Psoas muscle (tissue), 8 donors: ENCODE measurements around the gene C6orf163. TPM values are rescaled to one million over a fixed set of nuclear protein-coding genes. Genes with fewer than 3 reads are reported as not detected.

Experiments
- ATAC-seq, 4 donors: fragments of 200-7000 bp; cut with Tn5 transposase; one replicate each; pipeline ENCODE4 v1.9.1; 2020; ENCODE audit warnings: moderate library complexity in 3 of 4, mild to moderate bottlenecking in 2 of 4
- DNase-seq, 2 donors: peaks; one replicate each; pipeline ENCODE4 v3.0.0-alpha.2; 2020
- H3K27ac ChIP-seq: fragments of 200-600 bp; one replicate; pipeline ENCODE4 v1.8.0; 2022
- H3K27me3 ChIP-seq, 3 donors: fragments of 200-600 bp in 1 of 3; one replicate each; pipeline versions ENCODE4 v1.6.1 to v1.8.0; 2013 to 2022; ENCODE audit warnings: low read length in 2 of 3, mild to moderate bottlenecking in 2 of 3, moderate library complexity in 1 of 3; ENCODE audit not compliant: insufficient read depth in 3 of 3
- H3K36me3 ChIP-seq, 2 donors: fragments of 200-600 bp in 1 of 2; one replicate each; pipeline versions ENCODE4 v1.6.1 to v1.8.0; 2013 to 2022; ENCODE audit warnings: low read depth in 1 of 2, mild to moderate bottlenecking in 1 of 2, moderate library complexity in 1 of 2; ENCODE audit not compliant: insufficient read depth in 1 of 2
- H3K4me1 ChIP-seq: fragments of 200-600 bp; one replicate; pipeline ENCODE4 v1.8.0; 2022
- H3K4me3 ChIP-seq: fragments of 200-600 bp; one replicate; pipeline ENCODE4 v1.8.0; 2022; ENCODE audit warnings: mild to moderate bottlenecking
- H3K9me3 ChIP-seq: fragments of 200-600 bp; one replicate; pipeline ENCODE4 v1.8.0; 2022
- WGBS, 3 donors: extraction: QIAGEN DNeasy Blood & Tissue Kit; methylation state at CpG; one replicate each; pipeline versions ENCODE4 v1.1.6 to v1.1.7; 2013; 5-methylcytosine and 5-hydroxymethylcytosine counted together
- intact Hi-C, 2 donors: fragments of 100-400 bp; cut with DNase I; formaldehyde crosslinking; loops; one replicate each; pipeline versions ENCODE4 v1.11.0 to v1.14.2; 2022
- polyA plus RNA-seq, 3 donors: library from polyadenylated mRNA; stranded (reverse); fragments of 200-250 nt; gene quantifications; one replicate each; pipeline ENCODE4 v1.2.3, GENCODE V29; 2013
- total RNA-seq, 4 donors: library from RNA; stranded (reverse); fragmentation: NEBNext Ultra II Directional in 2 of 4; extraction: Animal tissue kit (Norgen Biotek cat#: 25700) in 2 of 4; gene quantifications; one replicate each; pipeline versions ENCODE4 v1.2.1 to v1.2.4, GENCODE V29; 2021 to 2023
- TF ChIP-seq, protein P1 (sequence below): fragments of 200-600 bp; IDR thresholded peaks from one replicate; pipeline ENCODE4 v1.8.0; 2022; ENCODE audit warnings: antibody characterized with exemption
- donor health status: healthy with polysubstance abuse.
- donor health status: DM: no; HTN: no; CAD: no; lungs with moderate emphysema.
- donor health status: Bipolar disorder and iron deficiency.
- donor health status: healthy.
- donor health status: DM: yes; HTN: yes; CAD: no.
- donor health status: DM: no; HTN: no; CAD: no.
- donor health status: DM: no; HTN: no; CAD: no.
- donor health status: DM: yes; HTN: yes; CAD: no.

Gene C6orf163
- total and polyA plus RNA-seq, 7 donors, result 0.22 to 1.4 (median 0.41) TPM

DNA sequence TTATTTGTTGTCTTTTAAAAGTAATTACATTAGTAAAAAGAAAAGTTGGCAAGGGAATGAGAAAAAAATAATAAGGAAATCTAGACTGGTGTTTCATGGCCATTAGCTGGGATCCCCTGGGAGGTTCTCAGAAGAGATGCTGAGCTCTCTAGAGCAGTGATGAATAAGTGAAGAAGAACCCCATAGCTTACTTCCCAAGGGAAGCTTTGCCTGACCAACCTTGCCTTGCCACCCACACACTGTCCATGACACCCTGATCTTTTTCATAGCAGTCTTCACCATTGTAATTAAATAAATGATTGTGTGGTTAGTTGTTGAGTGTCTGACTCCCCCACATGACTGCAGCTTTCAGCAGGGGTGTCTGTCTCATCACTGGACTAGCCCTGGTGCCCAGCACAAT is 5.9 kb downstream of the C6orf163 start:
- intact Hi-C loops, result no loop called here
- H3K27ac ChIP-seq, result no peak overlapping the region
- no peak for ATAC-seq

DNA sequence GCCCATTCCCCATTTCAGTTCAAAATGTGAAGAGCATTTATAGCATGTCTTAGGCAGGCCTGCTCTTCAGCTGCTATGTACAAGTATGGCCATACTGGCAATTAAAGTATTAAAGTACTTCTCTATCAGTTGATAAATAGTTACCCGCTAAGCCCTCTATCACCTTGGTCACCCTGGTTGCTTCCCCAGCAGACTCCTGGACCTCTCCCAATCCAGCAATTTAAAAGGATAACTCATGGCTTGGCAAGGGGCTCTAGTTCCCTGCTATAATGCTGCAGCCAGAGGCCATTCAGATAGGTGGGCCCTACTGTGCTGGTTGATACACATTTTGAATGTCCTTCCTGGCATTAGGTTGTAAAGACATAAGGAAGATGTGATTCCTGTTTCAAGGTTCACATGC is 7.0 kb downstream of the C6orf163 start:
- WGBS, 3 donors, result 96 to 100% (median 100%) methylated on average over 1 of the region's 1 CpG
- ATAC-seq, result no peak
- no peaks in the 10 kb centered on the region for H3K27me3 ChIP-seq
- TF ChIP-seq, protein P1, sequence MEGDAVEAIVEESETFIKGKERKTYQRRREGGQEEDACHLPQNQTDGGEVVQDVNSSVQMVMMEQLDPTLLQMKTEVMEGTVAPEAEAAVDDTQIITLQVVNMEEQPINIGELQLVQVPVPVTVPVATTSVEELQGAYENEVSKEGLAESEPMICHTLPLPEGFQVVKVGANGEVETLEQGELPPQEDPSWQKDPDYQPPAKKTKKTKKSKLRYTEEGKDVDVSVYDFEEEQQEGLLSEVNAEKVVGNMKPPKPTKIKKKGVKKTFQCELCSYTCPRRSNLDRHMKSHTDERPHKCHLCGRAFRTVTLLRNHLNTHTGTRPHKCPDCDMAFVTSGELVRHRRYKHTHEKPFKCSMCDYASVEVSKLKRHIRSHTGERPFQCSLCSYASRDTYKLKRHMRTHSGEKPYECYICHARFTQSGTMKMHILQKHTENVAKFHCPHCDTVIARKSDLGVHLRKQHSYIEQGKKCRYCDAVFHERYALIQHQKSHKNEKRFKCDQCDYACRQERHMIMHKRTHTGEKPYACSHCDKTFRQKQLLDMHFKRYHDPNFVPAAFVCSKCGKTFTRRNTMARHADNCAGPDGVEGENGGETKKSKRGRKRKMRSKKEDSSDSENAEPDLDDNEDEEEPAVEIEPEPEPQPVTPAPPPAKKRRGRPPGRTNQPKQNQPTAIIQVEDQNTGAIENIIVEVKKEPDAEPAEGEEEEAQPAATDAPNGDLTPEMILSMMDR, result no peak
- no peaks in the 10 kb centered on the region for H3K36me3 ChIP-seq
- DNase-seq, result no peak
- intact Hi-C loops, result no loop called here
- no peaks in the 10 kb centered on the region for H3K9me3 ChIP-seq
- no peaks in the 10 kb centered on the region for H3K4me1 ChIP-seq
- no peak overlapping the region for H3K4me3 ChIP-seq
- no peak overlapping the region for H3K27ac ChIP-seq

More for the DNA sequence above, 5.9 kb downstream of the C6orf163 start:
- no peaks in the 10 kb centered on the region for H3K4me1 ChIP-seq
- H3K27me3 ChIP-seq, result no peaks in the 10 kb centered on the region
- DNase-seq, result no peak
- H3K4me3 ChIP-seq, result no peak overlapping the region
- H3K9me3 ChIP-seq, result no peaks in the 10 kb centered on the region
- no peaks in the 10 kb centered on the region for H3K36me3 ChIP-seq
- TF ChIP-seq, protein P1, result no peak

DNA sequence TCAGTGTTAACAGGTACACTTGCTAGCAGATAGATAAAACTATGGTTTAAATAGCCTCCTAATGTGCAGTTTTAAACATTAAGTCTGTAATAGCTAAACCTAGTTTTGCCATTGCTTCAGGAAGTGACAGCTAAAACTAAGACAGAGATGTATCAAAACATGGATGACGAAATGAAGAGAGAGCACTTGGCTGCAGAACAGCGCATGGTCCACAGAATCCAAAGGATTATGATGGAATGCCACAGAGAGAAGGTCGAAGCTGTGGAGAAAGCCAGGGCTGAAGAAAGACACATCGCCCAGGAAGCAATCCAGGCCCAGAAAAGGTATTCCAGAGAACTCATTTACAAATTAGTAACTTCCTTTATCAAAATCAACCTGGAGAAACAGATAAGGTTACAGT is 11.6 kb downstream of the C6orf163 start:
- Histone ChIP-seq H3K9me3 (no peaks in the 10 kb centered on the region), H3K4me3 (no peak overlapping the region), H3K36me3 (no peaks in the 10 kb centered on the region), H3K4me1 (no peaks in the 10 kb centered on the region), H3K27ac (no peak overlapping the region), H3K27me3 (no peaks in the 10 kb centered on the region)
- no peak for ATAC-seq
- 75 to 83% (median 83%) methylated on average over 4 of the region's 4 CpGs for WGBS, 3 donors
- intact Hi-C loops, result no loop called here
- TF ChIP-seq, protein P1, result no peak
- DNase-seq, result no peak

DNA sequence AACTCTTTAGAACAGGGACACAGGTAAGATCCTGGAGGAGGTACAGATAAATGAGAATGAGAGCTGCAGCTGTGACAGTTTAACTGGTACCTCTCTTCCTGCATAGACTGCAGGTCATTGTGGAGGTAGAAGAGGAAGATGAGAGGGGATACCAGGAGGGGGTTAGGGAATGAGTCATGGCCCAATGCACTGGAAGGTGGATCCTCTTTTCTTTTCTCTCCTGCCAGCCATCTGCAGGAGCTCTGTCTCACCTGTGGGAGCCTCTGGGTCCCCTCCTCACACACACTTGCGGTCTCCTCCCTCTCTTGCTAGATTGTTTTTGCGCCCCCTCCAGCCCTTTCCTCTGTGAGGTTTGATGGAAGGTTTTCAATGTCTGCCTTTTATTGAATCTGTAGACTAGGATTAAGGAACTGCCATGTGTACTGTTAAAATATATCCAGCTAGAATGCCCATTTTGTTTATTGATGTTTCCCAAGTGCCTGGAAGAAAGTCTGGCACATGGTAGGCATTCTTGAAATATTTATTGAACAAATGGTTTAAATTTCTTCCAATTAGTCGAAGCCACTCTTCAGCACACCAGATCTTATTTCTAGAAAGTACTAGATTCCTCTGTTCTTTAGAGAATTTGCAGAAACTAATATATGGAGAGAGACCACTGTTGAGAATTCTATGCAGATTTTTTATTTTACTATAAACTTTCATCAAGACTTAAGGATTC is 13.0 kb downstream of the C6orf163 start:
- H3K9me3 ChIP-seq, result no peaks in the 10 kb centered on the region
- no peak overlapping the region for H3K27ac ChIP-seq
- intact Hi-C loops, result no loop called here
- no peaks in the 10 kb centered on the region for H3K27me3 ChIP-seq
- WGBS, 3 donors, result 73 to 77% (median 73%) methylated on average over 3 of the region's 3 CpGs
- no peak overlapping the region for H3K4me3 ChIP-seq
- no peaks in the 10 kb centered on the region for H3K36me3 ChIP-seq
- TF ChIP-seq, protein P1, result no peak
- no peaks in the 10 kb centered on the region for H3K4me1 ChIP-seq
- no peak for ATAC-seq
- no peak for DNase-seq
